Measurements from ENCODE around the gene RHOD.
A peak's percentile ranks its signal among the peaks of the same experiment; 100 is the strongest.

The RHOD gene

DNA sequence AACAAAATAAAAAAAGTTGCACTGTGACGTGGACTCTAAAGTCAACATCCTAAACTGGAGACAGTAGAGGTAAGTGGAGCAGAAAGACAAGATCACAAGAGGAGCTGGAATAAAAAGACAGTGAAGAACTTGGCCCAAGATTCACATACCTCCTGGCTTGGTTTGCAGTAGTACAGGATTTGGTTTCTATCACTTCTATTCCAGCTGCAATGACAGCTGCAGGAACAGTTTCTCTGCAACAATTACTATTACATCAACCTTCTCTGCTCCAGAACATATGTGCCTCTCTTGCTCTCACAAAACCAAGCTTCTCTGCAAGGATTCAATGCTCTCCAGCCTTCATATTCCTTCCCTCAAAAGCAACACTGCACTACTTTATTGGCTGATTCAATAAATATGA lies 54.6 kb downstream of the RHOD start:
- no peak for DNase-seq (ENCODE audit: low read depth)
- TF ChIP-seq, protein P1, sequence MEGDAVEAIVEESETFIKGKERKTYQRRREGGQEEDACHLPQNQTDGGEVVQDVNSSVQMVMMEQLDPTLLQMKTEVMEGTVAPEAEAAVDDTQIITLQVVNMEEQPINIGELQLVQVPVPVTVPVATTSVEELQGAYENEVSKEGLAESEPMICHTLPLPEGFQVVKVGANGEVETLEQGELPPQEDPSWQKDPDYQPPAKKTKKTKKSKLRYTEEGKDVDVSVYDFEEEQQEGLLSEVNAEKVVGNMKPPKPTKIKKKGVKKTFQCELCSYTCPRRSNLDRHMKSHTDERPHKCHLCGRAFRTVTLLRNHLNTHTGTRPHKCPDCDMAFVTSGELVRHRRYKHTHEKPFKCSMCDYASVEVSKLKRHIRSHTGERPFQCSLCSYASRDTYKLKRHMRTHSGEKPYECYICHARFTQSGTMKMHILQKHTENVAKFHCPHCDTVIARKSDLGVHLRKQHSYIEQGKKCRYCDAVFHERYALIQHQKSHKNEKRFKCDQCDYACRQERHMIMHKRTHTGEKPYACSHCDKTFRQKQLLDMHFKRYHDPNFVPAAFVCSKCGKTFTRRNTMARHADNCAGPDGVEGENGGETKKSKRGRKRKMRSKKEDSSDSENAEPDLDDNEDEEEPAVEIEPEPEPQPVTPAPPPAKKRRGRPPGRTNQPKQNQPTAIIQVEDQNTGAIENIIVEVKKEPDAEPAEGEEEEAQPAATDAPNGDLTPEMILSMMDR (conservative IDR thresholded peaks at IDR 0.05; ENCODE audit: low read depth, low read length) = no peak
- no peak overlapping the region for H3K4me3 ChIP-seq (ENCODE audit: low read length)

DNA sequence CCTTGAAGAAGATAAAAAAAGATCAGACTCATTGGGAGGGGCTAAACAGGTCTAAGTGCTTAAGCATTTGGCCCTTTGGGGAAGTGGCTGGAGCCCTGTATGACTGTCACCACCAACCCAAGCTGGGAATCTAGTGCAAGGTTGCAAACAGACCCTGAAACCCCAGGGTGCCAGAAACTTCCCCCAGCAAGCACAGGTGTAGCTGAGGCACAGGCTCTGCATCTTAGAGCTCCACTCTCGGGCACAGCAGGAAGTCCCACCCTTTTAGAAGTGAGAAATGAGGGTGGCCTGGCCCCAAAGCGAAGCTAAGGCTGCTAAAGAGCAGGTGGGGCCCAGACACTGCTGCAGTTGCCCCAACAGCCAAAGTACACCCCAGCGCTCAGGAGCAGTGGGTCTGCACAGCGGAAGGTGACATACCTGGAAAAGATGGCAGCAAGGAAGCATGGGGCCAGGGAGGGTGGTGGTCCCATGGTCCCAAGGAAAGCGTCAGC lies 56.6 kb downstream of the RHOD start:
- no peak overlapping the region for H3K4me3 ChIP-seq (ENCODE audit: low read length)
- no peak for DNase-seq (ENCODE audit: low read depth)
- TF ChIP-seq, protein P1 (conservative IDR thresholded peaks at IDR 0.05; ENCODE audit: low read depth, low read length) = no peak

DNA sequence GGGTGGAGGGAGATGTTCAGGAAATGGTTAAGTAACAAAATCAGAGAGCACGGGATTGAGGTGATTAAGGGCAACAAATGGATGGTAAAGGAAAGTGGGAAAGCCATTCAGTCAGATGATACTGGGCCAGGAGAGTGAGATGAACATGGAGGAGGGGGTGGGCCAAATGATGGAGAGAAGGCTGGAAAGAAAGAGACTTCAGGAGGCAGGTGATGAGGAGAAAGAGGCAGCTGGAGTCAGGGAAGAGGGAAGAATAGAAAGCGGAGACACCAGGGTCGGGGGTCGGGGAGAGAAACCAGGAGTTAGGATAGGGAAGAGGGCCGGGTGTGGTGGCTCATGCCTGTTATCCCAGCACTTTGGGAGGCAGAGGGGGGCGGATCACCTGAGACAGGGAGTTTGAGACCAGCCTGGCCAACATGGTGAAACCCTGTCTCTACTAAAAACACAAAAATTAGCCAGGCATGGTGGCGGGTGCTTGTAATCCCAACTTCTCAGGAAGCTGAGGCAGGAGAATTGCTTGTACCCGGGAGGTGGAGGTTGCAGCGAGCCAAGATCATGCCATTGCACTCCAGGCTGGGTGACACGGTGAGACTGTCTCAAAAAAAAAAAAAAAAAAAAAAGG lies 57.7 kb downstream of the RHOD start:
- H3K4me3 ChIP-seq (ENCODE audit: low read length) = no peak overlapping the region
- no peak for DNase-seq (ENCODE audit: low read depth)
- TF ChIP-seq, protein P1 (conservative IDR thresholded peaks at IDR 0.05; ENCODE audit: low read depth, low read length) = no peak

DNA sequence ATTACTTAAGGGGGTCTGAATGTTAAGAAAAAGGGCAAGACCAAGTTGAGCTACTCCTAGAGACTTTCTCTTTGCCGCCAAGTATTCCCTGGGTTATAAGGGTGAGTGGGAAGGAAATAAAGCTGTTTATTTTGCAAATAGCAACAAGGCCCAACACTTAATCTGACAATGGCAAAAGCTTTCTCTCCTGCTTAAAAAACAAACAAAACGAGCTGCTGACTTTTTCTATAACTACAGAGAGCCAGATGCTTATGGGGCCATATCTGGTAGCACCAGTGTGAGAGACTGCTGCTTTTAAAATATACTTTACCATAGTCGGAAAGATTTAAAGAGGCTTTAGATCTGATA lies 60.1 kb downstream of the RHOD start:
- no peak overlapping the region for H3K4me3 ChIP-seq (ENCODE audit: low read length)
- TF ChIP-seq, protein P1 (conservative IDR thresholded peaks at IDR 0.05; ENCODE audit: low read depth, low read length) = no peak
- no peak for DNase-seq (ENCODE audit: low read depth)

DNA sequence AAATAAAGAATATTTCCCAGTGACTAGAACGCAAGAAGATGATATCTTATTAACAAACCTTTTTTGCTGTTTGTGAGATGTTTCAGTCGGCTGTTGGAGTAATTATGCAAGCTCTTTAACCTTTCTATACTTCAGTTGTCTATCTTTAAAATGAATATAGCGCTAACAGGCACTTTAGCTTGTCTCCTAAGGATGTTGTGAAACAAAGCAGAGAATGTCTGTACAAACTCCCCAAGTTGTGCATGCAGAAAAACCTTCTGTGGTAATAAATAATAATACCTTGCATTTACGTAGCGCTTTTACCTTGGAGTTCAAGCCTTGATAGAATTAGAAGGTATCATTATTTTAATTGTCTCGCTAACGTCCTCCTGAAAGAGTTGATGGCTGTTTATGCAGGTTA lies 60.5 kb downstream of the RHOD start:
- DNase-seq (ENCODE audit: low read depth) = no peak
- no peak overlapping the region for H3K4me3 ChIP-seq (ENCODE audit: low read length)

DNA sequence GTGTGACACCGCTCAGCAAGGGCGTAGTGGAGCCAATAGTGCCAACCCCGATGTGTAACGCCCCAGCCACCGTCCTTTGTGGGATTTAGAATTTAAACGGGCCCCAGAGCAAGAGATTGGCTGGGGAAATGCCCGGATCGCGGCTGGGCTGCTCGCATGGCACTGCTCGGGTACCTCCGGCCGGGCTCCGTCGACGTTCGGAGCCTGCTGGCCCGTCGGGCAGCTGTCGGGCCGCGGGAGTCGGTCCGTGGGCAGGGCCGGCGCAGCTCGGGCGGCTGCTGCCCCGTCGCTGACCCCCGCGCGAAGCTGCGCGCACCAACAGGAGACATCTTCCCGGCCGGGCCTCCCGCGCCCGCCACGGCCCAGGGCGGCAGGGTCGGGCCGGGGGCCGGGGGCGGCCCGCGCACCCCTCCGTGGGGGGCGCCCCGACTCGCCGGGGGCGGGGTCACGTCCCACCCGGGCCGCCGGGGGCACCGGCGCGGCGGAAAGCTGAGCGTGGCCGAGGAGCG lies 61.1 kb downstream of the RHOD start:
- TF ChIP-seq, protein P1 (conservative IDR thresholded peaks at IDR 0.05; ENCODE audit: low read depth, low read length) = no peak
- H3K4me3 ChIP-seq (ENCODE audit: low read length) = peak overlapping the region; percentile 6
- no peak for DNase-seq (ENCODE audit: low read depth)

More for the DNA sequence above, 60.5 kb downstream of the RHOD start:
- TF ChIP-seq, protein P1 (conservative IDR thresholded peaks at IDR 0.05; ENCODE audit: low read depth, low read length) = no peak

DNA sequence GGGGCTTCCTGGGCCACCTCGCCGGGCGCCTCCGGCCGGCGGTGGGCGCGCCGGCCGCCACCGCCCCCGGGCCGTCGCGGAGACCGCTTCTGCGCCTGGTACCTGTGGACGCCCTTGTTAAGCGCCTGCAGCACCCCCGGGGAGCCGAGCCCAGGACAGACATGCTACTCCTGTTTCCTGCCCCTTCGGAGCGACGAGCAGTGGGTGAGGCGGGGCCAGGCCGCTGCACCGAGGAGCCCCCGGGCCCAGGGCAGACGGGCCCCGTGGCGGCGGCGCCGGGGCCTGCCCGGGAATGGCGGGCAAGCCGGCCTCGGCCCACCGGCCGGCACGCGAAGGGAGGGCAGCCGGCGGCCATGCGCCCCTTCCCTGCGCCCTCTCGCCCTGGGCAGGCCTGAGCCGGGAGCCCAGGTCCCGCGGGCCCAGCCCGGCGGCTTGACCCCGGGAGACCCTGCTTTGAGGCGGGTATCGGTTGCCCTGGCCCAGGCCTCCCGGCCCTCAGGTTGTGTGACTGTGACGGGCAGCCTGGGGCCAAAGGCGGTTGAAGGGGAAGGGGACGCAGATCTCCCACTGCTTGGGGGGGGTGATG lies 61.6 kb downstream of the RHOD start:
- DNase-seq (ENCODE audit: low read depth) = no peak
- TF ChIP-seq, protein P1 (conservative IDR thresholded peaks at IDR 0.05; ENCODE audit: low read depth, low read length) = no peak
- H3K4me3 ChIP-seq (ENCODE audit: low read length) = peak overlapping the region; percentile 38

All from retinal pigment epithelial cell (primary cell).